ENCODE measurements around the gene RIOK3.
"Not testable (repeated sequence)": the region's sequence is repeated elsewhere in the genome, so short reads cannot be mapped to it uniquely, and the experiment has no call there.

Gene RIOK3

DNA sequence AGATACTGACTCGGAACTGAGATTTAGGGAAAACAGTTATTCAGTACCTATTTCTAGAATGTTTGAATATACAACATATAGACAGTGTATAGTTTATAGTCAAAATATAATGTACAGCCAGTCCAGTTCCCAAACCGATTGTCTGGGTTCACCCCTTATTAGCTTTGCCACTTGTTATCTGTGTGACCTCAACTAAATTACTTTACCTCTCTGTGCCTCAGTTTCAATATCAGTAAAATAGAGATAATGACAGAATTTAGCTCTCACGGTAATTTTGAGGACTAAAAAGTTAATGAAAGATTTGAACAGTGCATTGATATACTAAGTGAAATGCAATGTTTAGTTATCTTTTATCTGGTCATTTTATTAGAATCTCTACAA lies 750 bp upstream of the RIOK3 start:
- DNase-seq, result no peak

GRCh38 chr18:23453680-23454058 lies 582 bp downstream of the RIOK3 start:
- DNase-seq, result no peak

GRCh38 chr18:23456835-23457234 lies 3.7 kb downstream of the RIOK3 start:
- no peak for DNase-seq

DNA sequence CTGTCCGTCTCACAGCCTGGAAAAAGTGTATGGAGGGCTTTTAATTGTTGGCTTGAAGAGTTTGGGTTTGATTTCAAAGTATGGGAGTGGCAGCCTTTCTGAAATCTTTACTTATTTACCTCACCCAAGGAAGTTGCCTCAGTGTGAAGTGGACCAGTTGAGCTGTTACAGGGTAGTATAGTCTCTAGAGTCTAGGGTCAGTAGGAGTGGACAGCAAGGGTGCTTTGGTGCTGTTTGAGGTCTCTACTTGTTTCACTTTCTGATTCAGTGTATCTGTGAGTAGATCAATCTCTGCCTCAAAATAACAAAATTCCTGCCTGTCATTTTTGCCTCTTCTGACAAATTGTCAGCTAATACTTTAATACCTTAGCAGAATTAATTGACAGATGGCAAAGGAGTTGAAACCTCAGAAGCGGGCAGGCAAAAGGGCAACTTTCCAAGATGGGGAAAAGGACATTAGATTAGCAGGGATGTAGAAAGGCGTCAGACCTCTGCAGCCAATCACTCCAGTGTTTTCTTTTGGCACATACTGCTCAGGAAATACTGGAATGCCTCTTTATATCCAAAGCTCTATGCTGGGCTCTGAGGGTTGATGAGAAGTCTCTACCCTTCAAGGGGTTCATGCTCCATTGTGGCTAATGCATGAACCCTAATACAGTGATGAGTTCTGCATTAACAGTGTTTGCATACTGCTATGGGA lies 5.9 kb downstream of the RIOK3 start:
- DNase-seq, result no peak

GRCh38 chr18:23459530-23459921 lies 6.4 kb downstream of the RIOK3 start:
- no peak for DNase-seq

DNA sequence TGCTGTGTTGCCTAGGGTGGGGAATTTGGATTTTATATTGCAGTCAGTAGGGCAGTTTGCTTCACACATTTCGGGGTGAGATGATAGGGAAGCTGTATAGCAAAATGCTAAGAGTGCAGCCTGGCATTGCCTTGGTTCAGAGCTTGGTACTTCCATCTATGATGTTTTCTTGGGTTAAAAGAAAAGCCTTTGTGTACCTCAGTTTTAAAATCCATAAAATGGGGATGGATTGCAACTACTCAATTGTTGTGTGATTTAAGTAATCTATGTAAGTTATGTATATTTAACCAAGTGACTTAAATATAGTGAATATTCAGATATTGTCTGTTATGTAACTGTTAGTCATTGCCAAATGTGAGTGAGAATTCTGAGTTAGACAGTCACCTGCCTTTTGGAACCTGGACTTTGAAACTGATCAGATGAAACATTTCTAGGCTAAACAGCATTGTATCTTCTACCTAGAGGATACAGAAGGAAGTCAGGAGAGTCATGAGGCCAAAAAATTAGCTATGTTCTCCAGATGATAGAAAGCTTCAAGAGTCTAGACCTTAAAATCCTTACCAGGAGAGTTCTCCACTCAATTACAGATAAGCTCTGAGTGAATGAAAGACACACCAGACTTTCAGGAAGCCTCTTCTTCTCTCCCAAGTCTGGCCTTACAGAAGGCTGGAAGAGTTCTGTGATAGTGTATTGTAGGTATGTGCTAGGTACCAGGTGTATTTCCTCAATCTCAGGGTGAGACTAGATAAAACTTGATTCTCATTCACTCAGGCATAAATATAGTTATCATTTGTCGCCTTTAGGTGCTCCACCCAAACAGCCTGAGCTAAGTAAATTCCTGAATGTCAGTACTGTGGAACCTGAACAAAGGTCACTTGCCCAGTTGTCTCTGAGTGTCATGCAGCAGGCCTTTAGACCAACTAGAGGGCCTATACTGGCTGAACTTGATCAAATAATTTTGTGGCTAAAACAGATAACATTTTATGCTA lies 7.5 kb downstream of the RIOK3 start:
- DNase-seq, result no peak

GRCh38 chr18:23462876-23463275 lies 9.8 kb downstream of the RIOK3 start:
- DNase-seq, result no peak

DNA sequence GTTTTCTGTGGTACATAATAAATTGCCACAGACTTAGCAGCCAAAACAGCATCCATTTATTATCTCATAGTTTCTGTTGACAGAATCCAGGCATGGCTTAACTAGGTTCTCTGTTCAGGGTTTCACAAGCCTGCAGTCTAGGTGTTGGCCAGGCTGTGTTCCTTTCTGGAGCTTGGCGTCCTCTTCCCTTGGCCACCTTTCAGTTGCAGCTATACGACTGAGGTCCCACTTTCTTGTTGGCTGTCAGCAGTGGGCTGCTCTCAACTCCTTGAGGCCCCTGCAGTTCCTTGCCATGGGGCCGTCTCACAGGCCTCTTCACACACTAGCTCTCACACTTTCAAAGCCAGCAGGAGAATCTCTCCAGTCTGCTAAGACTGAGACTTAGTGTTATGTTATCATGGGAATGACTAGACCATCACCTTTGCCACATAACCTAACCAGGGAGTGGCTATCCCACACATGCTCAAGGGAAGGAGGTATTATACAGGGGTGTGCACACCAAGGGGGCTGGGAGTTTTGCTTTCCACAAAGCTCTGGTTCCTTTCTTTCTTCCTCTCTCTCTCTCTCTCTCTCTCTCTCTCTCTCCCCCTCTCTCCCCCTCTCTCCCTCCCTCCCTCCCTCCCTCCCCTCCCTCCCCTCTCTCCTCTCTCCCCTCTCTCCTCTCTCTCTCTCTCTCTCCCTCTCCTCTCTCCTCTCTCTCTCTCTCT lies 15.8 kb downstream of the RIOK3 start:
- no peak for DNase-seq

- no peak for DNase-seq
Measured at GRCh38 chr18:23470620-23471387, 17.7 kb downstream of the RIOK3 start.

- DNase-seq, result no peak
Measured at GRCh38 chr18:23471486-23471885, 18.4 kb downstream of the RIOK3 start.

- DNase-seq, result no peak
Measured at GRCh38 chr18:23479829-23480505, 26.9 kb downstream of the RIOK3 start.

- DNase-seq, result no peak
Measured at GRCh38 chr18:23484561-23485182, 31.6 kb downstream of the RIOK3 start.

GRCh38 chr18:23485386-23485785 lies 32.3 kb downstream of the RIOK3 start:
- DNase-seq, result no peak

DNA sequence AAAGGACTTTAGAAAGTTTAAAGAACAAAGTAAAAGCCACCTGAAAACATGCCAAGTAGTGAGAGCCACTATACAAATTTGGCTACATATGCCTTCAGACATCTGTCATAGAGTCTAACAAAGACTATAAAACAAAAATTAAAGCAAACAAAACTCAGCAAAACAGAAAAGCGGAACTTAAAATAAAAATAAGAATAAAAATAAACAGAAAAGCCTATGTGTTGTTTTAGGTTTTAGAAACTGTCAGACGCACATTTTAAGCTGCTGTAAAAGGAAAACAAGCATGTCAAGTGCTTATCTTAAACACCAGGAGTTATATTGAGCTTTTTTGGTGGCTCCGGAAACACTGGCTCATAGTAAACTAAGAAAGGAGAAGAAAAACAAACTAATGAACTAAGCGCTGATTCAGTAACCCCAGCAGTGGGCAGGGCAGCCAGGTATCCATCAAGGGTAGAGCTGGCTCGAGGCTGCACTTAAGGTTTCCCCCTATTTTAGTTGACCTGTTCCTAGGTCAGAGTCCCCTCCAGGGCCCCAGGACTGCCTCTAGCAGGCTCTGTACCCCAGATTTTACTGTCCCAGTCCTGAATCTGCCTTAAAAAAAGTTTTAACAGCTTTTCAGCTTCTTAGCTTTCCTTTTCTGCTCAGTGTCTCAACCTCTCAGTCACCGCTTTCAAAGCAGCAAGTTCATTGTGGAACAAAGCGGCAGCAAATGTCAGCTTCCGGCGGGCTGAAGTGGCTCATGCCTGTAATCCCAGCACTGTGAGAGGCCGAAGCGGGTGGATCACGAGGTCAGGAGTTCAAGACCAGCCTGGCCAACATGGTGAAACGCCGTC lies 34.9 kb downstream of the RIOK3 start:
- DNase-seq, result peak; percentile 54 to 66

- not testable (repeated sequence) for DNase-seq
Measured at GRCh38 chr18:23489586-23489985, 36.5 kb downstream of the RIOK3 start.

DNA sequence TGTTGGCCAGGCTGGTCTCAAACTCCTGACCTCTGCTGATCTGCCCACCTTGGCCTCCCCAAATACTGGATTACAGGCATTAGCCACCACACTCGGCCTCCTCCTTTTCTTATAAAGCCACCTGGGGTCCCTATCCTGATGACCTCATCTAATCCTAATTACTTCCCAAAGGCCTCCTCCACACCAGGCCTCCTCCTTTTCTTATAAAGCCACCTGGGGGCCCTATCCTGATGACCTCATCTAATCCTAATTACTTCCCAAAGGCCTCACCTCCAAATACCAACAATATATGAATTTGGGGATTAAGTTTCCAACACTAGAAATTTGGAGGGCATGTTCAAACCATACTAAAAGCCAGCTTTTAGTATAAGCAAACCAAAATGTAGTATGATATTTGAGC lies 40.6 kb downstream of the RIOK3 start:
- no peak for DNase-seq

DNA sequence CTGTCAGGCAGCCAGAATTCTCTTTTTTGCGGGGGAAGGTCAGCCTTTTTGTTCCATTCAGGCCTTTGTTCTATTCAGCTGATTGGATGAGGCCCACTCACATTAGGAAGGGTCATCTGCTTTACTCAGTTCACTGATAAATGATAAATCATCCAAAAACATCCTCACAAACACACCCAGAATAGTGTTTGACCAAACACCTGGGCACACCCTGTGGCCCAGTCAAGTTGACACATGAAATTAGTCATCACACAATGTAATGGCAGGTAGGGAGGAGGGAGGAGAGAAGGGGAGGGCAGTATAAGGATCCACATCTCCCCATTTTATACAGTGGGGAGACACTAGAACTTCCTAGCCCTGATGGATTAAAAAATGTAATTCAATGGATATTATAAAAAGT lies 41.9 kb downstream of the RIOK3 start:
- no peak for DNase-seq

GRCh38 chr18:23495723-23496440 lies 42.8 kb downstream of the RIOK3 start:
- no peak for DNase-seq

DNA sequence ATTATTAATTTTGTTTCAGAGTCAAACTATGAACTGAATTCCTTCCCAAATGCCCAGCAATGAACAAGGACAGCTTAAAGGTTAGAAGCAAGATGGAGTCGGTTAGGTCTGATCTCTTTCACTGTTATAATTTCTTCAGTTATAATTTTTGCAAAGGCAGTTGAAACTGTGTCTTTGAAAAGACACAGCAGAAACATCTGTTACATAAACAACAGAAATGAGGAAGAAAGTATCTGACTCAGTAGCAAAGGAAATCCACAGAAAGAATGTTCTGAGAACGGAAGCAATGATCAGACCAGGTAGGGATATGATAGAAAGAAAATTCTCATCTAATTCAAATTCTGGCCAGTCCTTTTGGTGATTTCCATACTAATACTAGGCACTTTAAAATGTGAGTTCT lies 45.0 kb downstream of the RIOK3 start:
- no peak for DNase-seq

DNA sequence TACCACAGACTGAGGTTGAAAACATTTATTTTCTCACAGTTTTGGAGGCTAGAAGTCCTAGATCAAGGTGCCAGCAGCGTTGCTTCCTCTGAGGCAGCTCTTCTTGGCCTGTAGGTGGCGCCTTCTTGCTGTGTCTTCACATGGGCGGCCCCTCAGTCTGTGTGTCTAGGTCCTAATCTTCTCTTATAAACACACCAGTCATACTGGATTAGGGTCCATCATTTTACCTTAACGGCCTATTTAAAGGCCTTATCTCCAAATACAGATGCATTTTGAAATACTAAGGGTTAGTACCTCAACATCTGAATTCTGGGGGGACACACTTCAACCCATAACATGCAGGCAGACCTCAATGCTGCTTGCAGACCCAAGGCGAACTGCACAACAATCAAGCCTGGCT lies 45.8 kb downstream of the RIOK3 start:
- DNase-seq, result peak; percentile 77 to 83

Data from CD4-positive, alpha-beta T cell treated with Interferon alpha-2 for 1 hour (primary cell).